GM08714 (cell line): ENCODE data around the gene ANKRD34C.

Experiments used
- H3K4me3 ChIP-seq: fragments of 200-500 bp; sonication (Bioruptor generic); 2 replicates; pipeline ENCODE4 v1.5.1; 2014; ENCODE audit warnings: mild to moderate bottlenecking, low read length, inconsistent platforms
- ZNF274 ChIP-seq: IDR thresholded peaks from 2 replicates; pipeline ENCODE4 v1.6.1; 2012; ENCODE audit warnings: mild to moderate bottlenecking, low read depth, low read length

The ANKRD34C gene

DNA sequence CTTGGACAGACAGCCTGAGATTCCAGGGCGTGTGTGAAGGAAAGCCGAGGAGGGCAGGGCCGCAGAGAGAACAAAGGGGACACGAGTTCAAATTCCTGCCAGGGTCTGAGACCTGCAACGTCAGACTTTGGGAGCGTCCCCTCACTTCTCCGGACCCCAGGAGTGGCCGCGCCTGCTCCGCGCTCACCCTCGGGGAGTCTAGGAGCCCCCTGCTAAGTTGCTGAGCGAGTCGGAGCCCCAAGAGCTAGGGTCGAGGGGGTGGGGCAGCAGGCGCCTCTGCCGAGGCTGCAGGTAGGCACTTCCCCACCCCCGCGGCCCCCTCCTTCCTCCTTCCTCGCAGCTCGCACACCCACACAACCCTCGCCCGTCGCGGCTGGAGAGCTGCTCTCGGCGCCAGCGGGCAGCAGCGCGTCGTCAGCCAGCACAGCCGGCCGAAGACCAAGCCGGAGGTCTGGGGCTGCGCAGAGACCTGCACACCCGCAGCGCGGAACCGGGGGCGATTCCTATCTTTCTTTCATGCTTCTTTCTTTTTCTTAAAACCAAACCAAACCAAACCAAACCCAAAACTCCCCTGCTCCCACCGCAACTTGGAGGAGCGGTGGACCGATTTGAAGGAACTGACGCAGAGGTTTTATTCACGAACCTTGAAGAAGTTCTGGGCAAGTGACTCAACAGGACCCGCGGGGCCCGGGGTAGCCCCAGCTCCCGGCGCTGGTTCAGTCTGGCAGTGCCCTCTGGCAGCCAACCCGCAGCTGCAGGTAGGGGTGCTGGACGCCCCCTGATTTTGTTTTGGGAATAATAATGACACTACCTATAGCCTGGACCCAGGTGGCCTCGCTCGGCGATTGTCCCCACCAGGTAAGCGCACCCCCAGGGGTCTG is at the start of gene ANKRD34C:
TSS of gene ANKRD34C (plus strand) at position 352 of the 881 bp plus-strand sequence. CDS start 10,563 bp downstream, outside the sequence.
- no peak for TF ChIP-seq ZNF274
- H3K4me3 ChIP-seq = no peak within 1 kb of the TSS

DNA sequence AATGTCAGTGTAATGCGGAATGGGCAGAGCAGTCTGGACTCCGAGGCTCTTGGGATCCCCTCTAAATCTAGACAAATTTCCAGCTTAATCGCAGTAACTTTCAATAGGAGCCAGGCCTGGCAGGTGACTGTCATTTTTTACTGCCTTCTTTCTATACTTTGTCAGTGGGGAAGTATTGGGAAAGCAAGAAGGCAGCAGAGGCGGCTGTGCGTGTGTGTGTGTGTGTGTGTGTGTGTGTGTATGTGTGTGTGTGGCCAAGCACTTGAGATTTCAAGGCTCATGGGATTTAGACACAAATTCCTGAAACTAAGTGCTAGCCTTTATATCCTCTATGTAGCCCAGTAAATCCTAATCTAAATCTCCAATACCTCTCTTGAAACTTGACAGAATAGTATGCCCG is 49.3 kb upstream of the ANKRD34C start:
- H3K4me3 ChIP-seq = no peak overlapping the region
- no peak for TF ChIP-seq ZNF274

DNA sequence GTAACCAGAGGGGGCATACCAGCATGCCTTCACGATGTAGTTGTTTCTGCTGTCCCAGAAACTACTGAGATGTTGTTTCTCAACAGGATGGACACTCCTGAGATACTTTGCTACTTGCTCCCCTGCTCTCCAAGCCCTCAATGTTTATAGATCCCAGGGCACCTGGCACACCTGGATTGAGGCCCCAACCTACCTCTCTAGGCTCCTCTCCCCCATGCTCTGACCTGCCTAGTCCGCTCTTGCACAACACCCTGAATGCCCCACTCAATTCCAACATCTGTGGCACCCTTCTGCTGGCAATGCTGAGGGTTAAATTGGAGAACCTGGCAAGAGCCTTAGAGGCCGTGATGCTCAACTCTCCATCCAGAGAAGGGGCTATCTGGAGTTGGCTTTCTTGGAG is 42.5 kb upstream of the ANKRD34C start:
- H3K4me3 ChIP-seq = no peak overlapping the region
- no peak for TF ChIP-seq ZNF274

DNA sequence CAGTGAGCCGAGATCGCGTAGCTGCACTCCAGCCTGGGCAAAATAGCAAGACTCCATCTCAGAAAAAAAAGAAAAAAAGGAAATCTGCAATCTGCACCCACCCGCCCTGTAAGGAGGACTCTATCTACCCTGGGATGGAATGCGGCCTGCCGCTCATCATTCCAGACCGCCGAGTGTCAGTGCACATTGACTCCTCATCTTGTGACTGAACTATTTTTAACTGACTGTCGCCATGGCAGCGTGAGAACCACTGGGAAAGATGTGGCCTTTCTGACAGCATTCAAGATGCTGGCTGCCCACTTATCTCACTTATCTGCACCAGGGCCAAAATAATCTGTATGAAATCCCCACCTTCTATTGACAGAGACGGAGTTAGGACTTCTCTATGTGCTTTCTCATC is 38.8 kb upstream of the ANKRD34C start:
- H3K4me3 ChIP-seq = no peak overlapping the region
- TF ChIP-seq ZNF274 = no peak

DNA sequence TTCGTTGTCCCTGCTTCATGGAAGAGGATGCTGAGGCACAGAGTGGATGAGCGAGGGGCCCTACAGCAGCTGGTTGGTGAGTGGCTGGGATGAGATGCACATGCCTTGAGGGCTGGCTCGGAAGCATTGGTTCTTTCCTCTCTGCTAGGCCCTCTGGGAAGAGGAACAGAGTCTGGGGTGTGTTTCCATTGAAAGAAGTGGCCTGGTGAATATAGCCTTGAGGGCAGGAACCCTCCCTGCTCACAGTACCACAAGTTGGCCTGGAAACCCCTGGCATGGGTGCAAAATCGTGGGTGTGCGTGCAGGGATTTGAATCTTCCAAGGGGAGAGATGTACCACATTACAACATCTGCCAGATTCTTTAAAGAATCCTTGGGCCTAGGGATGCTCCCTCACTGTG is 37.6 kb upstream of the ANKRD34C start:
- TF ChIP-seq ZNF274 = no peak
- no peak overlapping the region for H3K4me3 ChIP-seq

DNA sequence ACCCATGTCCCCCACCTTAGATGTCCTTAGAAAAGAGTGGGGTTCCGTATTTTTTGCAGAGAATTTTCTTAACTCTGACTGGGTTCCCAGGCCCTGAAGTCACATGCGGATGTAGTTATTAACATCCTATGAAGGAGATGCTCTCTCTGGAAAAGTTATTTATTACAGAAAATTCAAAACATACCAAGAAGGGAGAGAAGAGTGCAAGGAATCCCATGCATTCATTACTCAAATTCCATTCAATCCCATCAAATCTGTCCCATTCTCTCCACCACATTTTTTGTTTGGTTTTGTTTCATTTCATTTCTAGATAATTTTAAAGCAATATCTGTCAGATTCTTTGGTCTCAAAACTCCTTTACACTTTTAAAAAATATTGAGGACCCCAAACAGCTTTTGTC is 34.3 kb upstream of the ANKRD34C start:
- H3K4me3 ChIP-seq = no peak overlapping the region
- TF ChIP-seq ZNF274 = no peak

DNA sequence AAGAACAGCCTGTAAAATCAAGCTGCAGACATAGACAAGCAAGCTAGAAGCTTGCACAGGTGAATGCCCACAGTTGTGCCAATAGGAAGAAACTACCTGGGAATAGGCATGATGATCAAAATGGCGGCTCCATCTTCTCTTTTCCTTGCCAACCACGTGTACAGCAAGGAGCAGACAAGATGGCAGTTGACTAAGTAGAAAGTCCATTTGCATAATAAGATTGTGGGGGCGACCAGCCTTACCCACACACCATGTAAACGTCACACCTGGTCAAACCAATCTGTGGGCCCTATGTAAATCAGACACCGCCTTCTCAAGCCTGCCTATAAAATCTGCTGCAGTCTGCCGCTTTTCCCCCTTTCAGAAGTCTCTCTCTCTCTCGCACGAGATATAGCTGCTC is 25.1 kb upstream of the ANKRD34C start:
- H3K4me3 ChIP-seq = no peak overlapping the region
- no peak for TF ChIP-seq ZNF274

DNA sequence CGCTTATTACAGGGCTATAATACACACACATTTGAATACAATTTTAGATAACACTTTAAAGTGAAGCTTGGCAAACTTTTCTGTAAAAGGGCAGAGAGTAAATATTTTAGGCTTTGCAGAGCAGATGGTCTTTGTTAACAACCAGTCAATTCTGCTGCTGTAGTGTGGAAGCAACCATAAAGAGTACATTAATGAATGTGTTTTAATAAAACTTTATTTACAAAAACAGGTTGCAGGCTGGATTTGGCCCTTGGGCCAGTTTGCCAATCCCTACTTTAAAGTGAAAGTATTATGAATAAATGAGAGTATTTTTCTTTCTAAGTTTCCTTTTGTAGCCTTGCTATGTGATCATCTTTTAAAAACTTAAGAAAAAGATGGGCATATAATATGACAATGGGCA is 20.7 kb upstream of the ANKRD34C start:
- TF ChIP-seq ZNF274 = no peak
- H3K4me3 ChIP-seq = no peak overlapping the region

DNA sequence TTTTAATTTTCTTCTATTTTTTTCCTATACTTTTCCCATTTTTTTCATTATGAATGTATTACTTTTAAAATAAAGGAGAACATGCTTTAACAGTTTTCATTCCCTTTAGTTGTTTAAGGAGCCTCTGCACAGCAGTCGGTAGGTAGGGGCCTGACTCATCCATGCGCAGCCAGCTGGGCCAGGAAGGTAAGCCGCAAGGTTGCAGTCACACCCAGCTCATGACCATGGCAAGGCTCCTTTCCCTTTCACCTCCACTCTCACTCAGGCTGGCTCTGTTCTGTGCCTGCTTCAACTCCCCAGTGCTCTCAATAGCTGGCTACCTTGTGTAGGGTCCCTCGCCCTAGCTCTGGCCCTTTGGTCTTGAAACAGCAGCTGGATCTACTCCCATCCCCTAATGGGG is 17.4 kb upstream of the ANKRD34C start:
- no peak for TF ChIP-seq ZNF274
- H3K4me3 ChIP-seq = no peak overlapping the region

DNA sequence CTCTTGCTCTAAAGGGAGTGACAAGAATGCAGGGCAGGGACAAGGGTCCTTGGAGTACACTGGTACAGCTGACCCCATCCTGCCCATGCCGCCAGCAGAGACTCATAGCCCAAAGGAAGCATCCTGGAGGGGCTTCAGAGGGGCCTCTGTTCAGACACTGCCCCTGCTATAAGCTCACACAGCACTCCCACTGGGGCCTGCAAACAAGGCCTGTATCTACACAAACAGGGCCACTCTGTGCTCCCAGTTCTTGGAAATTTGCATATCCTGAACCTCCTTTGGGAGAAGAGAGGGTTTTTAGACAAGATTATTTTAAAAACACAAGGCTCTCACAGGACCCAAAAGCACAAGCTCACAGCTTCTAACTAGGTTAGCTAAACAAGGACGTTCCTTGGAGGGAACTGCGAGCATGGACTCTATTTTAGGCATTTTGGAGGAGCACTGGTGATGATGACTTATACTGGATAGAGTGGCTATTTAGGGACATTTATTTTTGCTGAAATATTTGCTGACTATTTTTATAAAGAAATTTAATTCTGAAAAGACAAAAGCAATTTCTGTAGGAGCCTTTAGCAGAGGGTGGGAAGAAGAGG is 16.4 kb upstream of the ANKRD34C start:
- no peak for TF ChIP-seq ZNF274
- no peak overlapping the region for H3K4me3 ChIP-seq

DNA sequence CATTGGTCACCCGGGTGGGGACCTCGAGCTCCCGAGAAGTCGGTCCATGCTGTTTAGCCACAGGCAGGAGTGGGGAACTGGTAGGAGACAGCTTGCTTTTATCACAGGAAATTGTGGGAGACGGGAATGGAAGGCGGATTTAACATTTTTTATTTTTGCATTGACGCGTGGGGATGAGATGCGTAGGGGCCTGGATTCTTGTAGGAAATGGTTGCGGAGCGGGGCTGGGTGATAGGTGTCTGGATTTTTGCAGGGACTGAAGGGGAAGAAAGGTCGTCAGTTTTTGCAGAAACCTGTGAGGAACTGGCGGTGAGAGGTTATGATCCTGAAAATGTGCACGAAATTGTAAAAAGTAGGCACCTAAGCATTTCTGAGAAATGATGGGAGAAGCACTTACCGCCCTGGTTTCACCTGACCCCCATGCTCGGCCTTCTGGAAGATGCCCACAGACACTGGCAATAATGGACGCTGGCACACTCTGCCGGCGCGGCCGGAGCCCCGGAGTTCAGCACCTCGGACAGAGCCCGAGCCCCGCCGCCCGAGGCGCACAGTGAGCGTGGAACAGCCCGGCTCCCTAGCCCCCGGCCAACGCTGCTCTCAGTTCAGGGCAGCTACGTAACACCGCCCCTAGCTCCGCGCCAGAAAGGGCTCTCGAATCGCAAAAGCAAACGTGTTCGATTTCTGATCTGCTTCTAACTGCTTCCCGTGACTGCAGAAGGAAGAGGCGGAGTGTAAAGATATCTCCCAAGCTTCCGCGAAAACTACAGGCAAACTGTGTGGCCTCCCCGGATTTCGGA is 928 bp downstream of the ANKRD34C start:
- no peak for TF ChIP-seq ZNF274
- H3K4me3 ChIP-seq = no peak overlapping the region

DNA sequence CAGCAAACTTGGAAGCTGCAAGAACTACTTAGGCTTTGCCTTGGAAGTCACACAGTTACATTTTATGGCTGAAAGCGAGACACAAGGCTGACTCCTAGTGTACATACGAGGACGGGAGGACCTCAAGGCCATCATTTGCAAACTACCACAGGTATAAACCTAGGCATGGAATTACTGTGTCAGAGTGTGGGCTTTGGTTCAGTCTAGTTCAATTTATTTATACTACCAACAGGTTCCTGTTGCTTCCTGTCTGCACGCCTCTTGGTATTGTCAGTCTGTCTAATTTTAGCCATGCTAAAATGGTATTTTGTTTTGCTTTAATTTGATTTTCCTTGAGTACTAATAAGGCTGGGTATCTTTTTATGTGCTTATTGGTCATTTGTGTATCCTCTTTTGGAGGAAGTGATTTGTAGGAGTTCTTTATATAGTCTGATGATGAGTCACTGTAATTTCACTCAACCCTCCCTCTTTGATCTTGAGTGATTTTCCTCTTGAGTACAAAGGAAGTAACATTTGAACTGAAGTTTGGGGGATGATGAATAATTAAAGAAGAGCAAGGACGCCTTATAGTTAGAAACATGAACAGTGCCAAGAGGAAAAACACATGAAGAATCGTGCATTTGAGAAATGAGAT is 8.2 kb downstream of the ANKRD34C start:
- no peak for TF ChIP-seq ZNF274
- H3K4me3 ChIP-seq = no peak overlapping the region

DNA sequence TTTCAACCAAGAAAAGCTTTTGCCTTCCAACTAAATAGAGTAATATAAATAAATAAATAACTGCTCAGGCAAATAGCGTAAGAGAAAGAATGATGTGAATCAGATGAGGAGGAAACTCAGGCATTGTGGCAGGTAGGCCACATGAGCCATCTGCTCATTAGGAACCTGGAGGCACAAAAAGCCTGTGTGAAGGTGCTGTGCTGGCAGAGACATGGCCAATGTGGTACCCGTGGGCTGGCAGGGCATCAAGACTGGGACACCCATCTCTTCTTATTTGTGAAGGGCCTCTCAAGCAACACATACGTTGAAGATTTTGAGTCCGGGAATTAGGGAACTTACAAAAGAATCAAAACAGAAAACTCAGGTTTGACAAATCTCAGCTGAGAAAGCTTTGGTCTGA is 9.5 kb downstream of the ANKRD34C start:
- no peak overlapping the region for H3K4me3 ChIP-seq
- no peak for TF ChIP-seq ZNF274

DNA sequence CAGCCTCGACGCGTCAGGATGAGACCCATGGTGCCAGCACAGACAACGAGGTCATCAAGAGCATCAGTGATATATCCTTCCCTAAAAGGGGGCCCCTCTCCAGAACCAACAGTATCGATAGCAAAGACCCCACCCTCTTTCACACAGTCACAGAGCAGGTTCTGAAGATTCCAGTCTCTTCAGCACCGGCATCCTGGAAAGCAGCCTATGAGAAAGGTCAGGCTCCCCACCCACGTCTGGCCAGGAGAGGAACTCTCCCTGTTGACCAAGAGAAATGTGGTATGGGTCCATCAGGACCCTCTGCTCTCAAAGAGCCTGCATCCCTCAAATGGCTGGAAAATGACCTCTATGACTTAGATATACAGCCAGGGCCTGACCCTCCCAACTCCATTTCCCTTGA is 11.6 kb downstream of the ANKRD34C start:
- TF ChIP-seq ZNF274 = no peak
- no peak overlapping the region for H3K4me3 ChIP-seq
